ENCODE measurements around the gene LYSET. TPM values are rescaled to one million over a fixed set of nuclear protein-coding genes. Genes with fewer than 3 reads are reported as not detected.

LYSET gene
- total RNA-seq, 4 donors from 2014 or later = 6.3 to 17.7 (median 12.6) TPM

- Histone ChIP-seq H3K27ac (no peak overlapping the region), H3K4me3 (replicated peaks in 1 of 3) (no peak overlapping the region), H3K9me3 (no peaks in the 10 kb centered on the region), H3K36me3 (no peaks in the 10 kb centered on the region), H3K4me1 (peaks cover 4 to 5% of the 10 kb centered on the region in 2 donors), H3K27me3 (no peaks in the 10 kb centered on the region)
- 73 to 82% methylated on average over 12 to 13 of the region's 13 CpGs for WGBS, 2 donors
- TF ChIP-seq POLR2A (IDR thresholded peaks at IDR 0.05) = no peak
- TF ChIP-seq, protein P1, sequence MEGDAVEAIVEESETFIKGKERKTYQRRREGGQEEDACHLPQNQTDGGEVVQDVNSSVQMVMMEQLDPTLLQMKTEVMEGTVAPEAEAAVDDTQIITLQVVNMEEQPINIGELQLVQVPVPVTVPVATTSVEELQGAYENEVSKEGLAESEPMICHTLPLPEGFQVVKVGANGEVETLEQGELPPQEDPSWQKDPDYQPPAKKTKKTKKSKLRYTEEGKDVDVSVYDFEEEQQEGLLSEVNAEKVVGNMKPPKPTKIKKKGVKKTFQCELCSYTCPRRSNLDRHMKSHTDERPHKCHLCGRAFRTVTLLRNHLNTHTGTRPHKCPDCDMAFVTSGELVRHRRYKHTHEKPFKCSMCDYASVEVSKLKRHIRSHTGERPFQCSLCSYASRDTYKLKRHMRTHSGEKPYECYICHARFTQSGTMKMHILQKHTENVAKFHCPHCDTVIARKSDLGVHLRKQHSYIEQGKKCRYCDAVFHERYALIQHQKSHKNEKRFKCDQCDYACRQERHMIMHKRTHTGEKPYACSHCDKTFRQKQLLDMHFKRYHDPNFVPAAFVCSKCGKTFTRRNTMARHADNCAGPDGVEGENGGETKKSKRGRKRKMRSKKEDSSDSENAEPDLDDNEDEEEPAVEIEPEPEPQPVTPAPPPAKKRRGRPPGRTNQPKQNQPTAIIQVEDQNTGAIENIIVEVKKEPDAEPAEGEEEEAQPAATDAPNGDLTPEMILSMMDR (IDR thresholded peaks at IDR 0.05) = no peak
- DNase-seq = no peak
- intact Hi-C loops (cut with DNase I) = no loop called here
Observed at GRCh38 chr14:93142854-93143652, 42.1 kb upstream of the LYSET start.

GRCh38 chr14:93146119-93146518, 39.0 kb upstream of the LYSET start:
- Histone ChIP-seq H3K4me3 (replicated peaks in 1 of 3) (no peak overlapping the region), H3K27ac (no peak overlapping the region), H3K27me3 (no peaks in the 10 kb centered on the region), H3K4me1 (no peaks in the 10 kb centered on the region), H3K36me3 (no peaks in the 10 kb centered on the region), H3K9me3 (no peaks in the 10 kb centered on the region)
- 73 to 81% methylated on average over 9 of the region's 9 CpGs for WGBS, 2 donors
- intact Hi-C loops (cut with DNase I) = no loop called here
- no peak for DNase-seq
- TF ChIP-seq POLR2A (IDR thresholded peaks at IDR 0.05) = no peak
- TF ChIP-seq, protein P1 (IDR thresholded peaks at IDR 0.05) = no peak

- no peaks in the 10 kb centered on the region for H3K4me1 ChIP-seq
- DNase-seq = no peak
- H3K27ac ChIP-seq = no peak overlapping the region
- intact Hi-C loops (cut with DNase I) = no loop called here
- H3K27me3 ChIP-seq = no peaks in the 10 kb centered on the region
- no peaks in the 10 kb centered on the region for H3K9me3 ChIP-seq
- no peak overlapping the region for H3K4me3 ChIP-seq (replicated peaks in 1 of 3)
- WGBS, 2 donors = 87 to 90% methylated on average over 8 of the region's 8 CpGs
- H3K36me3 ChIP-seq = no peaks in the 10 kb centered on the region
- TF ChIP-seq, protein P1 (IDR thresholded peaks at IDR 0.05) = no peak
- no peak for TF ChIP-seq POLR2A (IDR thresholded peaks at IDR 0.05)
Observed at GRCh38 chr14:93148979-93149378, 36.1 kb upstream of the LYSET start.

DNA sequence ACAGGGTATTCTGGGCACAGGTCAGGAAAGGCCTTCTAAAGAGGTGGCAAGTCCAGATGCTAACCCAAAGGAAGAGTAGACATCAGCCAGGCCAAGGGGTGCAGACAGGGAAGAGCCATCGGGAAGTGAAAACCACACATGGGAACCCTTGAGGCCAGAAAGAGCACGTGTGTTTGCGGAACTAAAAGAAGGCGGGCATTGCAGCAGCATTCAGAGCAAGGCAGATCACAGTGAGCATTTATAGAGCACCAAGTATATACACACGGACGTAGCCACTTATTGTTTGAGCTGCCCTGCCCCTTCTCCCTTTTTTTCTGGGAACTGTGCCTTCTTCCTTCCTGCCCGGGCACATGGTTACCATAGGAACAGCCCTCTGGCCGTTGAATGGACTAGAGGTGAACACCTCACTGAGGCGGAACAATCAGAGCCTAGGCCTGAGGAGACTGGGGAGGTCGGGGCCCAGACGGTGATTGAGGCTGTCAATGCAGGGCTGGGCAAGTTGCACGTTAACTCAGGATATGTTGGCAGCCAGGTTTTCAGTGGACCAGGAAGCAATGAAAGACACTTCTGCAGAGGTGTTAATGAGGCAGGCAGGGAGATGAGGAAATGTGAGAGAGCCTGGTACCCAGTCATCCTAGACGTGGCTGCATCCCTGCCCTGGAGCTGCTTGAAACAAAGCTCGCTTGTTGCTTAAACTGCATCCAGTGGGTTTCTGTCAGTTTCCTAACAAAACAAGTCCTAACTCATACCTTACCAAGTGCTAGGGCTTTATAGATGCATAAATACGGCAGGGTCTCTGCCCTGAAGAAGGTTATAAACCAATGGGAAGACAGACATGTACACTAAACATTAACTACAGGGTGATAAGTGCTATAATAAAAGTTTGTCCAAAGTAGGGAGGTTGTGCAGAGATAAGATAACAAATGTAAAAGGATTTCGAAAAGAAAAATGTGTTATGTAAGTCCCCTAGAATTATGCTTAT, 34.6 kb upstream of the LYSET start:
- Histone ChIP-seq H3K4me1 (no peaks in the 10 kb centered on the region), H3K9me3 (no peaks in the 10 kb centered on the region), H3K36me3 (no peaks in the 10 kb centered on the region), H3K27me3 (no peaks in the 10 kb centered on the region), H3K27ac (no peak overlapping the region), H3K4me3 (replicated peaks in 1 of 3) (no peak overlapping the region)
- 44 to 59% methylated on average over 16 of the region's 16 CpGs for WGBS, 2 donors
- intact Hi-C loops (cut with DNase I) = no loop called here
- TF ChIP-seq, protein P1 (IDR thresholded peaks at IDR 0.05) = no peak
- TF ChIP-seq POLR2A (IDR thresholded peaks at IDR 0.05) = no peak
- DNase-seq = no peak

Data from thyroid gland (tissue), 4 donors.